GM23338 (cell line): Measurements from ENCODE around the gene DYRK3. TPM values are rescaled to one million over a fixed set of nuclear protein-coding genes. Genes with fewer than 3 reads are reported as not detected.

Experiments
- ATAC-seq: fragments of 200-7000 bp; cut with Tn5 transposase; 3 replicates; pipeline ENCODE4 v1.9.1; 2020
- DNase-seq: peaks from one replicate; pipeline ENCODE4 v3.0.0-alpha.2; 2015; ENCODE audit warnings: low spot score
- H2AFZ ChIP-seq: fragments of 200-600 bp; sonication (generic); 2 replicates; pipeline ENCODE4 v1.8.0; 2016; ENCODE audit warnings: antibody characterized with exemption, mild to moderate bottlenecking, moderate library complexity
- H3F3A ChIP-seq: fragments of 200-600 bp; sonication (generic); replicated peaks from 2 replicates; pipeline ENCODE4 v1.8.0; 2017; ENCODE audit warnings: antibody characterized with exemption, mixed run types, low read depth
- H3K27ac ChIP-seq: fragments of 200-600 bp; sonication (generic); 2 replicates; pipeline ENCODE4 v1.6.1; 2016; ENCODE audit warnings: low read depth
- H3K27me3 ChIP-seq: fragments of 200-600 bp; sonication (generic); 2 replicates; pipeline ENCODE4 v1.8.0; 2016; ENCODE audit warnings: mild to moderate bottlenecking, mixed run types, moderate library complexity; ENCODE audit not compliant: insufficient read depth
- H3K36me3 ChIP-seq: fragments of 200-600 bp; sonication (generic); 2 replicates; pipeline ENCODE4 v1.8.0; 2016; ENCODE audit warnings: mild to moderate bottlenecking; ENCODE audit not compliant: insufficient read depth
- H3K4me1 ChIP-seq: fragments of 200-600 bp; sonication (generic); 2 replicates; pipeline ENCODE4 v1.8.0; 2016; ENCODE audit warnings: mild to moderate bottlenecking, moderate library complexity; ENCODE audit not compliant: insufficient read depth
- H3K4me2 ChIP-seq: fragments of 200-600 bp; sonication (generic); 2 replicates; pipeline ENCODE4 v1.7.1; 2017; ENCODE audit warnings: mixed run types
- H3K4me3 ChIP-seq: fragments of 200-600 bp; sonication (generic); 2 replicates; pipeline ENCODE4 v1.6.1; 2016; ENCODE audit warnings: mixed run types
- H3K79me2 ChIP-seq: fragments of 200-600 bp; sonication (generic); replicated peaks from 2 replicates; pipeline ENCODE4 v1.8.0; 2017; ENCODE audit warnings: mild to moderate bottlenecking; ENCODE audit not compliant: insufficient read depth
- H3K9me2 ChIP-seq: fragments of 200-600 bp; sonication (generic); 2 replicates; pipeline ENCODE4 v1.8.0; 2017; ENCODE audit not compliant: insufficient read depth
- H4K20me1 ChIP-seq: fragments of 200-600 bp; sonication (generic); replicated peaks from 2 replicates; pipeline ENCODE4 v1.8.0; 2017; ENCODE audit warnings: mild to moderate bottlenecking; ENCODE audit not compliant: insufficient read depth
- H3K27ac Mint-ChIP-seq: 2 replicates; pipeline ENCODE4 v1.8.0; 2020; ENCODE audit warnings: inconsistent platforms, mild to moderate bottlenecking, moderate library complexity, mixed read lengths
- H3K27me3 Mint-ChIP-seq: 3 replicates; pipeline ENCODE4 v1.8.0; 2022; ENCODE audit warnings: low read depth, mild to moderate bottlenecking, moderate library complexity, mixed read lengths, inconsistent platforms; ENCODE audit not compliant: insufficient read depth, poor library complexity
- H3K36me3 Mint-ChIP-seq: 3 replicates; pipeline ENCODE4 v1.8.0; 2021; ENCODE audit warnings: low read depth, mild to moderate bottlenecking, inconsistent platforms, moderate library complexity, mixed read lengths
- H3K4me1 Mint-ChIP-seq: 3 replicates; pipeline ENCODE4 v1.8.0; 2020; ENCODE audit warnings: mild to moderate bottlenecking, inconsistent platforms, mixed read lengths
- H3K4me3 Mint-ChIP-seq: 3 replicates; pipeline ENCODE4 v1.8.0; 2021; ENCODE audit warnings: moderate library complexity, mild to moderate bottlenecking, inconsistent platforms, mixed read lengths
- H3K9me3 Mint-ChIP-seq: 3 replicates; pipeline ENCODE4 v1.8.0; 2020; ENCODE audit warnings: moderate library complexity, mild to moderate bottlenecking, inconsistent platforms, mixed read lengths
- CREB1 ChIP-seq: fragments of 250-450 bp; sonication (Bioruptor Pico); IDR thresholded peaks from 2 replicates; pipeline ENCODE4 v1.5.0; 2020; ENCODE audit warnings: low read depth, mild to moderate bottlenecking, moderate library complexity
- ETS1 ChIP-seq: IDR thresholded peaks from 2 replicates; pipeline ENCODE4 v1.6.1; 2016; ENCODE audit warnings: antibody characterized with exemption
- EZH2 ChIP-seq: fragments of 200-600 bp; sonication (generic); IDR thresholded peaks from one replicate; pipeline ENCODE4 v1.8.0; 2017; ENCODE audit warnings: antibody characterized with exemption, mild to moderate bottlenecking, low read depth; ENCODE audit not compliant: unreplicated experiment
- EZH2phosphoT487 ChIP-seq: fragments of 200-600 bp; sonication (generic); IDR thresholded peaks from one replicate; pipeline ENCODE4 v1.8.1; 2018; ENCODE audit warnings: antibody characterized with exemption; ENCODE audit not compliant: unreplicated experiment
- JUNB ChIP-seq: IDR thresholded peaks from one replicate; pipeline ENCODE4 v1.6.1; 2016; ENCODE audit warnings: antibody characterized with exemption; ENCODE audit not compliant: unreplicated experiment
- NANOG ChIP-seq: IDR thresholded peaks from 2 replicates; pipeline ENCODE4 v1.6.1; 2016; ENCODE audit warnings: antibody characterized with exemption, borderline replicate concordance
- POLR2AphosphoS5 ChIP-seq: IDR thresholded peaks from 2 replicates; pipeline ENCODE4 v1.6.1; 2016; ENCODE audit warnings: antibody characterized with exemption, low read depth
- REST ChIP-seq: IDR thresholded peaks from one replicate; pipeline ENCODE4 v1.6.1; 2018; ENCODE audit warnings: antibody characterized with exemption; ENCODE audit not compliant: unreplicated experiment
- ZNF114 ChIP-seq: fragments of 250-450 bp; sonication (Bioruptor Pico); IDR thresholded peaks from 2 replicates; pipeline ENCODE4 v1.5.0; 2020; ENCODE audit warnings: mild to moderate bottlenecking, moderate library complexity
- ZNF331 ChIP-seq: fragments of 250-450 bp; sonication (Bioruptor Pico); IDR thresholded peaks from 2 replicates; pipeline ENCODE4 v1.5.0; 2020; ENCODE audit warnings: low read depth, mild to moderate bottlenecking, moderate library complexity
- ZNF462 ChIP-seq: fragments of 250-450 bp; sonication (Bioruptor Pico); IDR thresholded peaks from 2 replicates; pipeline ENCODE4 v1.5.0; 2020; ENCODE audit warnings: mild to moderate bottlenecking, moderate library complexity
- polyA plus RNA-seq: library from polyadenylated mRNA; unstranded; fragments of >200 nt; fragmentation: Nextera tagmentation; extraction: Ambion mirVana; gene quantifications from 2 replicates; pipeline ENCODE4 v1.2.1, GENCODE V29; 2016
- total RNA-seq: library from RNA; depleted of rRNA; stranded (reverse); fragments of >200 nt; shearing (Covaris generic); gene quantifications from 2 replicates; pipeline ENCODE4 v1.2.3, GENCODE V29; 2014

DYRK3 gene
- total and polyA plus RNA-seq, 2 experiments from 2014 or later, result 2.9 to 9.5 TPM

- TF ChIP-seq REST, result no peak
- TF ChIP-seq ZNF462 (CRISPR knock-in tag), result no peak
Observed at GRCh38 chr1:206658981-206659273, 23.6 kb downstream of the DYRK3 start (continued).

- Mint-ChIP-seq H3K4me1 (peaks cover 19% of the 10 kb centered on the region), H3K27ac (no peak overlapping the region), H3K9me3 (no peaks in the 10 kb centered on the region), H3K27me3 (peaks cover 28% of the 10 kb centered on the region), H3K4me3 (no peak overlapping the region), H3K36me3 (no peaks in the 10 kb centered on the region)
- H3K36me3 ChIP-seq, result no peaks in the 10 kb centered on the region
- DNase-seq (no peak), ATAC-seq (no peak)
- H4K20me1 ChIP-seq, result peaks cover 2% of the 10 kb centered on the region; the same call in 1 of the 2 replicates
- H3K4me1 ChIP-seq, result peaks cover 16% of the 10 kb centered on the region; the same call in 1 of the 2 replicates
- 0 out of 2 replicates have a peak, but pooled peaks cover 4% of the 10 kb centered on the region for H3F3A ChIP-seq
- H2AFZ ChIP-seq, result no peak overlapping the region
- no peak overlapping the region for H3K4me2 ChIP-seq
- peaks cover 51% of the 10 kb centered on the region for H3K27me3 ChIP-seq
- H3K27ac ChIP-seq, result no peak overlapping the region
- H3K4me3 ChIP-seq, result no peak overlapping the region
- no peaks in the 10 kb centered on the region for H3K79me2 ChIP-seq
- no peaks in the 10 kb centered on the region for H3K9me2 ChIP-seq
- TF ChIP-seq NANOG (no peak), ZNF114 (CRISPR knock-in tag) (no peak), POLR2AphosphoS5 (no peak), JUNB (no peak), ZNF331 (CRISPR knock-in tag) (no peak), CREB1 (CRISPR knock-in tag) (no peak), EZH2 (no peak), REST (no peak), ETS1 (no peak), EZH2phosphoT487 (no peak)
Observed at GRCh38 chr1:206660136-206660535, 24.8 kb downstream of the DYRK3 start.
